ENCODE data around the gene C12orf56.

Gene C12orf56

GRCh38 chr12:64395739-64396138 is 5.2 kb upstream of the C12orf56 start:
- no peak for DNase-seq (ENCODE audit: low spot score)

GRCh38 chr12:64392221-64392620 is 1.7 kb upstream of the C12orf56 start:
- ChIA-PET CTCF (interaction anchor here (0.7 kb wide), 1 partner anchor 136 kb away, joined by 3 read pairs; no protein-coding TSS in a partner anchor), POLR2A (ENCODE audit: low non-redundant PET) (no interaction called here)
- no peak for TF ChIP-seq CTCF (conservative IDR thresholded peaks at IDR 0.05; ENCODE audit: low read depth)
- DNase-seq (ENCODE audit: low spot score), result peak; percentile 25
- no peak overlapping the region for H3K27ac ChIP-seq

More at GRCh38 chr12:64395739-64396138, 5.2 kb upstream of the C12orf56 start:
- ChIA-PET CTCF (no interaction called here), POLR2A (ENCODE audit: low non-redundant PET) (no interaction called here)
- TF ChIP-seq CTCF (conservative IDR thresholded peaks at IDR 0.05; ENCODE audit: low read depth), result no peak
- no peak overlapping the region for H3K27ac ChIP-seq

- CTCF ChIA-PET, result no interaction called here
- POLR2A ChIA-PET (ENCODE audit: low non-redundant PET), result no interaction called here
- no peak for DNase-seq (ENCODE audit: low spot score)
- TF ChIP-seq CTCF (conservative IDR thresholded peaks at IDR 0.05; ENCODE audit: low read depth), result no peak
- no peak overlapping the region for H3K27ac ChIP-seq
These were observed 1.4 kb downstream of the C12orf56 start for GRCh38 chr12:64389154-64389553.

- no peak for DNase-seq (ENCODE audit: low spot score)
- ChIA-PET POLR2A (ENCODE audit: low non-redundant PET) (no interaction called here), CTCF (no interaction called here)
- TF ChIP-seq CTCF (conservative IDR thresholded peaks at IDR 0.05; ENCODE audit: low read depth), result no peak
- H3K27ac ChIP-seq, result peak overlapping the region; percentile 71
These were observed 3.3 kb downstream of the C12orf56 start for GRCh38 chr12:64387197-64387816.

GRCh38 chr12:64385468-64385867 is 5.1 kb downstream of the C12orf56 start:
- ChIA-PET CTCF (no interaction called here), POLR2A (ENCODE audit: low non-redundant PET) (no interaction called here)
- peak; percentile 36 for DNase-seq (ENCODE audit: low spot score)
- H3K27ac ChIP-seq, result peak overlapping the region; percentile 51; the same call in 1 of the 2 replicates
- no peak for TF ChIP-seq CTCF (conservative IDR thresholded peaks at IDR 0.05; ENCODE audit: low read depth)

- TF ChIP-seq CTCF (conservative IDR thresholded peaks at IDR 0.05; ENCODE audit: low read depth), result no peak
- H3K27ac ChIP-seq, result 0 out of 2 replicates have a peak overlapping the region, but pooled peaks have one; percentile 24
- CTCF ChIA-PET, result no interaction called here
- DNase-seq (ENCODE audit: low spot score), result no peak
- POLR2A ChIA-PET (ENCODE audit: low non-redundant PET), result no interaction called here
These were observed 5.5 kb downstream of the C12orf56 start for GRCh38 chr12:64385019-64385418.
